HG02981 (cell line): ENCODE results near the gene TAGLN3.

ENCODE experiments used
- ATAC-seq: cut with Tn5 transposase; IDR thresholded peaks from one replicate; pipeline ENCODE4 v1.9.1; 2021; ENCODE audit warnings: mild to moderate bottlenecking, moderate library complexity; ENCODE audit not compliant: unreplicated experiment

Gene TAGLN3

GRCh38 chr3:111976254-111976653 lies 22.5 kb upstream of the TAGLN3 start:
- no peak for ATAC-seq

GRCh38 chr3:111978583-111979433 lies 19.9 kb upstream of the TAGLN3 start, which contains the start of gene ABHD10:
ABHD10 (plus strand) TSS chr3:111979026; CDS start chr3:111979062, 36 bp downstream.
- ATAC-seq = peak; percentile 93

GRCh38 chr3:111979434-111980038 lies 19.2 kb upstream of the TAGLN3 start:
- ATAC-seq = peak; percentile 32

GRCh38 chr3:111980716-111981456 lies 17.8 kb upstream of the TAGLN3 start:
- ATAC-seq = no peak

- ATAC-seq = no peak
Observed at GRCh38 chr3:111981457-111981763, 17.3 kb upstream of the TAGLN3 start.

- ATAC-seq = no peak
Observed at GRCh38 chr3:111984636-111985298, 14.0 kb upstream of the TAGLN3 start.

GRCh38 chr3:111986800-111987199 lies 11.9 kb upstream of the TAGLN3 start:
- ATAC-seq = no peak

GRCh38 chr3:111989061-111989678 lies 9.6 kb upstream of the TAGLN3 start:
- peak; percentile 94 for ATAC-seq

GRCh38 chr3:111993038-111993437 lies 5.7 kb upstream of the TAGLN3 start:
- ATAC-seq = no peak

- ATAC-seq = no peak
Observed at GRCh38 chr3:111999484-112000324, 982 bp downstream of the TAGLN3 start.

- no peak for ATAC-seq
Observed at GRCh38 chr3:112000367-112000771, 1.6 kb downstream of the TAGLN3 start.

- ATAC-seq = no peak
Observed at GRCh38 chr3:112000966-112001365, 2.2 kb downstream of the TAGLN3 start.

- no peak for ATAC-seq
Observed at GRCh38 chr3:112001526-112001925, 2.8 kb downstream of the TAGLN3 start.

- ATAC-seq = no peak
Observed at GRCh38 chr3:112002096-112002971, 3.6 kb downstream of the TAGLN3 start.

- ATAC-seq = no peak
Observed at GRCh38 chr3:112003321-112004080, 4.8 kb downstream of the TAGLN3 start.

- no peak for ATAC-seq
Observed at GRCh38 chr3:112004187-112004586, 5.5 kb downstream of the TAGLN3 start.

GRCh38 chr3:112004669-112005068 lies 5.9 kb downstream of the TAGLN3 start:
- no peak for ATAC-seq

- ATAC-seq = no peak
Observed at GRCh38 chr3:112005091-112005672, 6.5 kb downstream of the TAGLN3 start.
